Body of pancreas (tissue), 4 donors: ENCODE data around the gene GNB4. TPM values are rescaled to one million over a fixed set of nuclear protein-coding genes. Genes with fewer than 3 reads are reported as not detected.

Experiments
- ATAC-seq: fragments of 150-250 bp; one replicate; pipeline ENCODE4 v1.9.1; 2016
- DNase-seq, 4 donors: peaks; one replicate each; pipeline ENCODE4 v3.0.0-alpha.2; 2019
- H3K27ac ChIP-seq, 4 donors: fragments of 200-600 bp; sonication (generic); 1 replicate in 3 of 4; 2 replicates in 1 of 4; pipeline versions ENCODE4 v1.5.1 to v1.6.1; 2016 to 2019; ENCODE audit warnings: mild to moderate bottlenecking in 1 of 4, mixed read lengths in 1 of 4, moderate library complexity in 1 of 4
- H3K27me3 ChIP-seq, 2 donors: fragments of 200-600 bp; sonication (generic); one replicate each; pipeline ENCODE4 v1.6.0; 2016; ENCODE audit warnings: mild to moderate bottlenecking in 1 of 2
- H3K36me3 ChIP-seq, 2 donors: fragments of 200-600 bp; sonication (generic); replicated peaks in 1 of 2; 2 replicates each; pipeline ENCODE4 v1.5.1; 2016; ENCODE audit warnings: low read depth in 2 of 2; ENCODE audit not compliant: insufficient read depth in 1 of 2
- H3K4me1 ChIP-seq: fragments of 200-600 bp; sonication (generic); one replicate; pipeline ENCODE4 v1.6.0; 2016
- H3K4me3 ChIP-seq, 2 donors: fragments of 200-600 bp; sonication (generic); 1 replicate in 1 of 2; 2 replicates in 1 of 2; pipeline ENCODE4 v1.5.1; 2016 to 2019
- H3K9me3 ChIP-seq, 3 donors: fragments of 200-600 bp; sonication (generic); 1 replicate in 2 of 3; 2 replicates in 1 of 3; pipeline ENCODE4 v1.5.1; 2016
- POLR2A ChIP-seq, 3 donors: fragments of 450-650 bp; IDR thresholded peaks; one replicate each; pipeline ENCODE4 v1.6.1; 2016; ENCODE audit warnings: antibody characterized with exemption in 3 of 3, mild to moderate bottlenecking in 2 of 3
- WGBS, 2 donors: methylation state at CpG; one replicate each; pipeline ENCODE4 v1.1.5; 2017; 5-methylcytosine and 5-hydroxymethylcytosine counted together
- intact Hi-C: fragments of 100-400 bp; cut with DNase I; formaldehyde crosslinking; loops from one replicate; pipeline ENCODE4 v1.15.1; 2023
- total RNA-seq, 2 donors: library from RNA; depleted of rRNA; stranded (reverse); fragments of >200 nt; gene quantifications; one replicate each; pipeline ENCODE4 v1.1.0, GENCODE V29; 2016
- TF ChIP-seq, protein P1 (sequence below), 7 experiments: fragments of 450-650 bp in 4 of 7; fragments of 200-600 bp in 3 of 7; sonication (generic) in 3 of 7; IDR thresholded peaks; one replicate each; pipeline ENCODE4 v1.5.1; 2016 to 2019; ENCODE audit warnings: antibody characterized with exemption in 7 of 7

The GNB4 gene
- total RNA-seq, 2 donors from 2014 or later, result 7.3 to 20.4 TPM

DNA sequence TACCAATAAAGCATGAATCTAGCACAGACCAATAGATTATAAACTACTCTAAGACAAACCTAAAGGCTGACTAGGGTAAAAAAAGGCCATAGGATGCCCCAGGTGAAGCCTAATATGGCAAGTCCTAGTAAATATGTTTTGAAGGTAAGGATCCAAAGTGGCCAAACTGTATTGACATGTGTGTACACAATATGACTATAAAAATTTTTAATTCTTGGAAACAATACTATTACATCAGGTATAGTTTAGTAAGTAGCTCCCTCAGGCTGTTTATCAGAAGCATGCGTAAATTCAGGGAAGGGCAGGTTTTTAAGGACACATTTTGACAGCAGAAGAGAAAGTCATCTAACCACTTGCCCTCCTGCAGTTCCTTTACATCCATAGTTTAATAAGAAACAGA lies 18.8 kb downstream of the GNB4 start:
- no peak for ATAC-seq
- Histone ChIP-seq H3K4me3 (no peak overlapping the region), H3K4me1 (no peaks in the 10 kb centered on the region), H3K9me3 (no peaks in the 10 kb centered on the region), H3K27ac (peak overlapping the region in 1 of 4 donors; percentile 53), H3K36me3 (no peaks in the 10 kb centered on the region), H3K27me3 (no peaks in the 10 kb centered on the region)
- 61 to 68% methylated on average over 1 of the region's 1 CpG for WGBS, 2 donors
- DNase-seq, result no peak
- intact Hi-C loops, result no loop called here
- TF ChIP-seq POLR2A (IDR thresholded peaks at IDR 0.05), result no peak
- TF ChIP-seq, protein P1, sequence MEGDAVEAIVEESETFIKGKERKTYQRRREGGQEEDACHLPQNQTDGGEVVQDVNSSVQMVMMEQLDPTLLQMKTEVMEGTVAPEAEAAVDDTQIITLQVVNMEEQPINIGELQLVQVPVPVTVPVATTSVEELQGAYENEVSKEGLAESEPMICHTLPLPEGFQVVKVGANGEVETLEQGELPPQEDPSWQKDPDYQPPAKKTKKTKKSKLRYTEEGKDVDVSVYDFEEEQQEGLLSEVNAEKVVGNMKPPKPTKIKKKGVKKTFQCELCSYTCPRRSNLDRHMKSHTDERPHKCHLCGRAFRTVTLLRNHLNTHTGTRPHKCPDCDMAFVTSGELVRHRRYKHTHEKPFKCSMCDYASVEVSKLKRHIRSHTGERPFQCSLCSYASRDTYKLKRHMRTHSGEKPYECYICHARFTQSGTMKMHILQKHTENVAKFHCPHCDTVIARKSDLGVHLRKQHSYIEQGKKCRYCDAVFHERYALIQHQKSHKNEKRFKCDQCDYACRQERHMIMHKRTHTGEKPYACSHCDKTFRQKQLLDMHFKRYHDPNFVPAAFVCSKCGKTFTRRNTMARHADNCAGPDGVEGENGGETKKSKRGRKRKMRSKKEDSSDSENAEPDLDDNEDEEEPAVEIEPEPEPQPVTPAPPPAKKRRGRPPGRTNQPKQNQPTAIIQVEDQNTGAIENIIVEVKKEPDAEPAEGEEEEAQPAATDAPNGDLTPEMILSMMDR (IDR thresholded peaks at IDR 0.05), result no peak

DNA sequence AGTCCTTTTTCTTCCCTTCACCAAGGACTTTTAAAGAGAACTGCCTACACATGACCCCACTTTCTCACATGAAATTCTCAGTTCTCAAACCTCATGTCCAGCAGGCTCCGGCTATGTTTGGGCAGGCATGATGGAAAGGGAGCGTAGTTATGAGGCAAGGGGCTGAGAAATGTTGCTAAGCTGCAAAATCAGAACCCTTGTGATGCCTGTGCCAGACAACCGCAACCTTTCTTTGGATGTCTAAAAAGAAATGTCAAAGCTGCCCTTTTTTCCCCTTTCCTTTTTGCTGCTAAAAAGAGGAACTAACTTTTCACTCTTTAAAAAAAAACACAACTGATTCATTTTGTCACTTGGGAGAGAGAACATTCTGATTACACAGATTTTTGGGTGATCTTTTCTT lies 19.2 kb downstream of the GNB4 start:
- DNase-seq (peak in 1 of 4 donors; percentile 61), ATAC-seq (no peak)
- H3K36me3 ChIP-seq, result no peaks in the 10 kb centered on the region
- no peaks in the 10 kb centered on the region for H3K9me3 ChIP-seq
- H3K4me1 ChIP-seq, result no peaks in the 10 kb centered on the region
- intact Hi-C loops, result no loop called here
- 75 to 91% methylated on average over 3 of the region's 3 CpGs for WGBS, 2 donors
- peak overlapping the region in 1 of 4 donors; percentile 53 for H3K27ac ChIP-seq
- no peak overlapping the region for H3K4me3 ChIP-seq
- no peak for TF ChIP-seq POLR2A (IDR thresholded peaks at IDR 0.05)
- TF ChIP-seq, protein P1 (IDR thresholded peaks at IDR 0.05), result no peak
- H3K27me3 ChIP-seq, result no peaks in the 10 kb centered on the region

DNA sequence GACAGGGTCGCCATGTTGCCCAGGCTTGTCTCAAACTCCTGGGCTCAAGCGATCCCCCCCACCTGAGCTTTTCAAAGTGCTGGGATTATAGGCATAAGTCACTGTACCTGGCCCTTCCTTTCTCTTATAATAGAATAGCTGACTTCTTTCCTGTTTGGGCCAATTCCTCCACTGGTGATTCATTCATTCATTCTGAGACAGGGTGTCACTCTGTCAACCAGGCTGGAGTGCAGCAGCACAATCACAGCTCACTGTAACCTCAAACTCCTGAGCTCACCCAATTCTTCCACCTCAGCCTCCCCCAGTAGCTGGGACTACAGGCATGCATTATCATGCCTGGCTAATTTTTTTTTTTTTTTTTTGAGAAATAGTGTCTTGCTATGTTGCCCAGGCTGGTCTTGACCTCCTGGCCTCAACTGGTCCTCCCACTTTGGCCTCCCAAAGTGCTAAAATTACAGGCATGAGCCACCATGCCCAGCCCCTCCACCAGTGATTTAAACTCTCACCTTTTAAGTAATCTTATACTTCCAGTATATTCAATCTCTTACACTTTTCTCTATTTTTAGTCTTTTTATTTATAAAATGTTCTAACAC lies 20.9 kb downstream of the GNB4 start:
- intact Hi-C loops, result no loop called here
- no peak overlapping the region for H3K4me3 ChIP-seq
- 80 to 95% methylated on average over 2 of the region's 2 CpGs for WGBS, 2 donors

DNA sequence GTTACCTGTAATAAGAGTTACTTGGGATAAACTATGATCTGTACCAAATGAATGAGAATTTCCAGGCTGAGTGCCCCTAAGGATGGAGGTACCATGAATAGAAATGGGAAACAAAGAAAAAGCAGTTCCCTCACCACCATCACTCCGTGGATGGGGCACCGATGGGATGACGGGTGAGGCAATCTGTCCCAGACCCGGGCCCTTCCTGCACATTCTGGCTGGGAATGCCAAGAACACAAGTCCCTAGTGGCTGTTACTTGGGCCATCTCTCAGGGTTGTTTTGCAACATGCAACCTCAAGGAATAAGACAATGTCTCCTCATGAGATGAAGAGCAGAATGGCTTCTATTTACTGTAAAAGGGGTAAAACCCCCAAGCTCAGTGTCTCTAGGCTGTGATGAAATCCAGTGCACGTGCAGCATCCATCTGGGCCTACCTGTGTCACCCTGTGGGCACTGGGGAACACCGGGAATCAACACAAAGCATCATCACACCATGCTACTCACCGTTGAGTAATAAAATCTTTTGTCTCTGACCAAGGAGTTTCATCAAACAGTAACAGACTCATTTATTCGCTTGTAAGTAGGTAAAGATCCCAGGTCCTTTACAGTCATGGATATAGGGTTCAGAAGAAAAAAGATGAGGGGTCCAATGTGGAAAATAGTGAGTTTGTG lies 22.3 kb downstream of the GNB4 start:
- H3K9me3 ChIP-seq, result no peaks in the 10 kb centered on the region
- no peak for DNase-seq
- no peak for TF ChIP-seq POLR2A (IDR thresholded peaks at IDR 0.05)
- TF ChIP-seq, protein P1 (IDR thresholded peaks at IDR 0.05), result no peak
- intact Hi-C loops, result no loop called here
- H3K4me3 ChIP-seq, result no peak overlapping the region
- no peak for ATAC-seq
- H3K4me1 ChIP-seq, result no peaks in the 10 kb centered on the region
- H3K27me3 ChIP-seq, result no peaks in the 10 kb centered on the region
- WGBS, 2 donors, result 87 to 89% methylated on average over 8 of the region's 8 CpGs
- no peaks in the 10 kb centered on the region for H3K36me3 ChIP-seq
- H3K27ac ChIP-seq, result no peak overlapping the region

More for the DNA sequence above, 20.9 kb downstream of the GNB4 start:
- no peaks in the 10 kb centered on the region for H3K9me3 ChIP-seq
- TF ChIP-seq POLR2A (IDR thresholded peaks at IDR 0.05), result no peak
- TF ChIP-seq, protein P1 (IDR thresholded peaks at IDR 0.05), result no peak
- no peaks in the 10 kb centered on the region for H3K36me3 ChIP-seq
- H3K27me3 ChIP-seq, result no peaks in the 10 kb centered on the region
- DNase-seq (no peak), ATAC-seq (no peak)
- no peaks in the 10 kb centered on the region for H3K4me1 ChIP-seq
- H3K27ac ChIP-seq, result no peak overlapping the region

DNA sequence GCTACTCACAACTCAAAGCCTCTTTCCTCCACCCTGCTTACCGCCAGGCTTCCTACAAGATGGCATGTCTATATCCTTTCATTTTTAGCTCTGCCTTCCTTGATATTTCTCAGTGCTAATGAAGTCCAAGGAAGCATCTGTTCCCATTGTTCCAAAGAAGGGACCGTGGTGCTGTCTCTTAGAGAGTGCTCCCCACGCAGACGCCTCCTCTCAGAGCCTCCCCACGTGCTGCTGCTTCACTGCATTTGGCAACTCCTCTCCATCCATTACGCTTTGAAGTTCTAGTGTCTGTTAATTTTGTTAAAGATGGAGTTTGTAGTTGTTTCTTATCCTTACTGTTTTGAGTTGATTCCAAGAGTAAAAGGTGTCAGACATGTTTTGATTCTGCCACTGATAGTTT lies 26.2 kb downstream of the GNB4 start:
- no peak overlapping the region for H3K4me3 ChIP-seq
- WGBS, 2 donors, result 91 to 92% methylated on average over 6 of the region's 6 CpGs
- no peak for DNase-seq
- H3K27me3 ChIP-seq, result no peaks in the 10 kb centered on the region
- TF ChIP-seq POLR2A (IDR thresholded peaks at IDR 0.05), result no peak
- TF ChIP-seq, protein P1 (IDR thresholded peaks at IDR 0.05), result no peak
- H3K36me3 ChIP-seq, result no peaks in the 10 kb centered on the region
- H3K27ac ChIP-seq, result no peak overlapping the region
- intact Hi-C loops, result no loop called here
- no peaks in the 10 kb centered on the region for H3K4me1 ChIP-seq
- no peaks in the 10 kb centered on the region for H3K9me3 ChIP-seq
- ATAC-seq, result no peak
